C4-2B (cell line): ENCODE data around the gene GK2.

Experiments
- CTCF ChIP-seq: fragments of 450-650 bp; conservative IDR thresholded peaks from 2 replicates; pipeline ENCODE4 v1.5.1; 2017; ENCODE audit warnings: mild to moderate bottlenecking
- ZFX ChIP-seq: fragments of 450-650 bp; IDR thresholded peaks from 2 replicates; pipeline ENCODE4 v1.6.1; 2017

GRCh38 chr4:79396794-79397193, 11.2 kb downstream of the GK2 start:
- TF ChIP-seq CTCF (no peak), ZFX (no peak)
